PC-9 (cell line): ENCODE data around the gene LYPD6B.

Source experiments
- EZH2 ChIP-seq: fragments of 200-600 bp; sonication (generic); IDR thresholded peaks from 2 replicates; pipeline ENCODE4 v1.8.0; 2017; ENCODE audit warnings: antibody characterized with exemption, low read depth
- TF ChIP-seq, protein P1 (sequence below): fragments of 200-600 bp; sonication (generic); conservative IDR thresholded peaks from 2 replicates; pipeline ENCODE4 v1.6.1; 2017; ENCODE audit warnings: mixed run types, antibody characterized with exemption, mild to moderate bottlenecking, moderate library complexity

DNA sequence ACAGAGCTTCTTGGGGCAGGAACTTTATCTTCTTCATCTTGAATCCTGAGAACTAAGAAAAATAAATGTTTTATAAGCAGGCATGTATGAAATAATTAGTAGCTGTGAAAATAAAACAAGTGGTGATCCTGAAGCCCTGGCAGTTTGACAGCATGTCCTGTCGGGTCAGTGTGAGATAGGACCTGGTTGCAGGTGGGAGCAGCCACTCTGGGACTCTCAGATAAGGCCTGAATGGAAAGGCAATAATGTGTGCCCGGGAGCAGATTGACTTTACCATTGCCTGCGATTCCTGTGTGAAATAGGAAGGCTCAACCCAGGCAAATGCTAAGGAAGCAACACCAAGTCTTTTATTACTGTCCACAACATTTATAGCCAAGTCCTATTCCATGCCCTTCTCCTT lies 132.4 kb downstream of the LYPD6B start:
- TF ChIP-seq, protein P1, sequence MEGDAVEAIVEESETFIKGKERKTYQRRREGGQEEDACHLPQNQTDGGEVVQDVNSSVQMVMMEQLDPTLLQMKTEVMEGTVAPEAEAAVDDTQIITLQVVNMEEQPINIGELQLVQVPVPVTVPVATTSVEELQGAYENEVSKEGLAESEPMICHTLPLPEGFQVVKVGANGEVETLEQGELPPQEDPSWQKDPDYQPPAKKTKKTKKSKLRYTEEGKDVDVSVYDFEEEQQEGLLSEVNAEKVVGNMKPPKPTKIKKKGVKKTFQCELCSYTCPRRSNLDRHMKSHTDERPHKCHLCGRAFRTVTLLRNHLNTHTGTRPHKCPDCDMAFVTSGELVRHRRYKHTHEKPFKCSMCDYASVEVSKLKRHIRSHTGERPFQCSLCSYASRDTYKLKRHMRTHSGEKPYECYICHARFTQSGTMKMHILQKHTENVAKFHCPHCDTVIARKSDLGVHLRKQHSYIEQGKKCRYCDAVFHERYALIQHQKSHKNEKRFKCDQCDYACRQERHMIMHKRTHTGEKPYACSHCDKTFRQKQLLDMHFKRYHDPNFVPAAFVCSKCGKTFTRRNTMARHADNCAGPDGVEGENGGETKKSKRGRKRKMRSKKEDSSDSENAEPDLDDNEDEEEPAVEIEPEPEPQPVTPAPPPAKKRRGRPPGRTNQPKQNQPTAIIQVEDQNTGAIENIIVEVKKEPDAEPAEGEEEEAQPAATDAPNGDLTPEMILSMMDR, result no peak
- no peak for TF ChIP-seq EZH2
